IPS DF 4.7 (cell line): ENCODE data around the gene NLRP1.

Source experiments
- DNase-seq: peaks from one replicate; pipeline ENCODE4 v3.0.0-alpha.2; 2013; ENCODE audit warnings: low spot score; ENCODE audit errors: extremely low read depth

NLRP1 gene

GRCh38 chr17:5516060-5516792 lies 68.1 kb downstream of the NLRP1 start:
- no peak for DNase-seq

GRCh38 chr17:5514976-5515375 lies 69.3 kb downstream of the NLRP1 start:
- no peak for DNase-seq

- DNase-seq = no peak
Measured at GRCh38 chr17:5513628-5514027, 70.7 kb downstream of the NLRP1 start.

DNA sequence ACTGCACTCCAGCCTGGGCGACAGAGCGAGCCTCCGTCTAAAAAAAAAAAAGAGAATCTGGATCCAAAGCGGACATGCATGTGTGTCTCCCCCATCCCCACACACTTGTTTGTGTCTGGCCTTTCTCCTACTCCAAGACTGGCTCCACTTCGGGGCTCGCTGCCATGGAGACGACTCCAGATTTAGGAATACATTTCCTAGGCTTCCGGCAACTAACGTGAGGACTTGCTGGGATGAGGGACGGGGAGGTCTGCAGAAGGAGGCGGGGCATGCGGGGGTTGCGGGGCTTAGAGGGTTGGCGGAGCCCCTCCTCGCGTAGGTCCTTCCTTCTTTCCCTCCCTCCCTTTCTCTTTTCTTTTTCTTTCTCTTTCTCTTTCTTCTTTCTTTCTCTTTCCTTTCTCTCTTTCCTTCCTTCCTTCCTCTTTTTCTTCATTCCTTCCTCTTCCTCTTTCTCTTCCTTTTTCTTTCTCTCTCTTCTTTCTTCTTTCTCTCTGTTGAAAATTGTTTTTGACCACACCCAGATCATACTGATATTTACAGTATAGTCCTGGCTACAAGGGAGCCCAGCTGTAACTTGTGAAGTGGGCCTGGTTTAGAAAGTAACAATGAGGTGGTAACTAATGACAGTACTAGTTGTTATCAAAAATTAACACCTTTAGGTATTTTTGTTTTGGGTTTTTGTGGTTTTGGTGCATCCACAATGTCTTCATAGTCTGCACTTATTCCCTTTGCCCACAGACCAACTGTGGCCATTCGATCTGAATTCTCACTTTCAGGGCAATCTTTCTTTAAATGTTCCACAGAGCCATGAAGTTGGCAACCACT lies 72.7 kb downstream of the NLRP1 start:
- DNase-seq = no peak

- no peak for DNase-seq
Measured at GRCh38 chr17:5510771-5511170, 73.5 kb downstream of the NLRP1 start.

- no peak for DNase-seq
Measured at GRCh38 chr17:5509482-5509881, 74.8 kb downstream of the NLRP1 start.

GRCh38 chr17:5508810-5509209 lies 75.5 kb downstream of the NLRP1 start:
- DNase-seq = no peak

DNA sequence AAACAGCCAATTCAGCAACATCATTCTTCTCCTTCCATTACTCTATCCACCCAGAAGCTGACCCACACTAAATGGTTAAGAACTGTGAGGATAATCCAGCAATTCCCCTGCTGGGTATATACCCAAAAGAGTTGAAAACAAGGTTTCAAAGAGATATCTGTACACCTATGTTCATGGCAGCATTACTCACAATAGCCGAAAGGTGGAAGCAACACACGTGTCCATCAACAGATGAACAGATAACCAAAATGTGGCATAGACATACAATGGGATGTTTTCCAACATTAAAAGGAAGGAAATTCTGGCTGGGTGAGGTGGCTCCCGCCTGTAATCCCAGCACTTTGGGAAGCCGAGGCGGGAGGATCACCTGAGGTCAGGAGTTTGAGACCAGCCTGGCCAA lies 78.0 kb downstream of the NLRP1 start:
- DNase-seq = no peak

GRCh38 chr17:5502552-5502951 lies 81.8 kb downstream of the NLRP1 start:
- DNase-seq = no peak

DNA sequence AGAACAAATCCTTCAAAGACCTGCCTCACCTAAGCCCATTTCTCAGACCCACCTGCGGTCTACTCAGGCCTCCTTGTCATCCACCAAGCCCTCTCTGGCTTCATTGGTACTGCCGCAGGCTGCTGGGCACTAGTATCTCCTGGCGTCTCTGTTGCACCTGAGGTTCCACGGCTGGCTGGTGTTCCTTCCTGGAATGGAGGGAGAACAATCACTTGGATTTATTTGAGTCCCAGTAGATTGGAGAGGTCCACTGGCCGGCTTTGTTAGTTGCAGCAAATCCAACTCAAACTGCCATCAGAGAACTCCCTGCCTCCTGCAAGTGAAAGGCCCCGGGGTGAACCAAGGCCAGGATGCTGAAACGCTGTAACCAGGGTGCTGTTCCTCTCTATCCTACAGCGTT lies 82.6 kb downstream of the NLRP1 start:
- no peak for DNase-seq

DNA sequence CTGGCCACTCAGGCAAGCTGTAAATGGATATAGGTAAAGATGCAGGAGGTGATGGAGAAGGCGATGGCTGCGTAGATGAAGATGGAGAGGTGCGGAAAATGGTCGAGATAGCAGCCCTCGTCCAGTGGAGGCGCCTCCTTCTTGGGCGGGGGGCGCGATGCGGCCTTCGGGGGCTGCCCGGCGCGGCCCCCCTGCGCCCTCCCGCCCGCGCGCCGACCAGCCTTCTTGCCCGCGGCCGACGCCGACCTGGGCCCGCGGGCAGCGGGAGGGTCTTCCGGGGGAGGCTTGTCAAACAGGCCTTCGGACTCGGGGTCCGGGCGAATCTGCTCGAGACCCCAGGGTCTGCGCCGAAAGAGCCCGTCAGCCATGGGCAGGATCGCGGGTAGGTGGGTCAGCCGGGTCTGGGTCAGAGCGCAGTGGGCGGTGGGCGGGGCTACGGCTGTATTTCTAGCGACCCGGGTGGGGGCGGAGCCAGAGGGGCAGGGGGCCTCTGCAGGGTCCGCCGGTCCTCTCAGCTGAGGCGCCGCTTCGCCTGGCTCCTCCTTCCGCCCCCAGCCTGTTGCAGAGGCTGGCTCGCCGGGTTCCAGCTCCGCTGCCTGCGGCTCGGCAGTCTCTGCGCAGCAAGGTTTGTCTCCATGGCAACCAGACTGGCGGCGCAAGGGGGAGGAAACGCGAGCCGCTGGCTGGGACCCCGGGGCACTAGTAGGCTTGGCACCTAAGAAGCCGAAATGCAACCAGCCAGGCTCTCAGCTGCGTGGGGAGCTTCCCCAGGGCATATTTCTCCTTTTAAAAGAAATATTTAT lies 83.5 kb downstream of the NLRP1 start:
- peak; percentile 80 for DNase-seq

- DNase-seq = no peak
Measured at GRCh38 chr17:5500247-5500588, 84.1 kb downstream of the NLRP1 start.

DNA sequence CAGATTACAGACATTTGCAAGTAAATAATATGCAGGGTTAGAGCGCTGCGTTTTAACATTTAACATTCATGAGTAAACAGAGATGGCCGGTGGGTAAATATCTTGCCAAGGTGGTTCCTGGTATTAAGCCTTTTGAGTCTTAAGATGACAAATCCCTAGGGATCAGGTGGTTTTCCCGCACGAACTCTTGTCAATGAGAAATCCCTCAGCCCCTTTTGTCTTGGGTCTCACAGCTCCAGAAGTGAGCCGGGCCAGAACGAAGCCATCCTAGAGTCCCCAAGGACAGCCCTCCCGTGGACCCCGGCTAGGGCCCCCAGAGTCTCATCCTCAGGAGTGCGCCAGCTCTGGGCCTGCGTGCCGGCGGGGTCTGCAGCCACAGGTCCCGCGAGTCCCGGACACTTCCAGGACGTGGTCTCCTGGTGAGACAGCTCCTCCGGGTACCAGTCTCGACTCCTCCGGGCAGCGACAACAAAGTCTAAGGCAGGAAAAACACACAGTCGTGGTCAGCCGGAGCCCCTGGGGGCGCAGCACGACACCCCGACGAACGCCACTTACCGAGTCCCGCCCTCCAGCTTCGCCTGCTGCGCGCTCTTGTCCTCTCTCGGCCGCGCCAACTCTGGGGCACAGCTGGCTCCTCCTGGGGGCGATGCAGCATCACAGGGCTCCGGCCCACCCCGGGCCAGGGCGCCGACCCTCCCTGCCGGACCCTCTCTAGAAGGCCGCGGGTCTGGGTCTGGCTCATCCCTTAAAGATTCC lies 84.7 kb downstream of the NLRP1 start:
- DNase-seq = no peak

- no peak for DNase-seq
Measured at GRCh38 chr17:5492970-5493369, 91.3 kb downstream of the NLRP1 start.

DNA sequence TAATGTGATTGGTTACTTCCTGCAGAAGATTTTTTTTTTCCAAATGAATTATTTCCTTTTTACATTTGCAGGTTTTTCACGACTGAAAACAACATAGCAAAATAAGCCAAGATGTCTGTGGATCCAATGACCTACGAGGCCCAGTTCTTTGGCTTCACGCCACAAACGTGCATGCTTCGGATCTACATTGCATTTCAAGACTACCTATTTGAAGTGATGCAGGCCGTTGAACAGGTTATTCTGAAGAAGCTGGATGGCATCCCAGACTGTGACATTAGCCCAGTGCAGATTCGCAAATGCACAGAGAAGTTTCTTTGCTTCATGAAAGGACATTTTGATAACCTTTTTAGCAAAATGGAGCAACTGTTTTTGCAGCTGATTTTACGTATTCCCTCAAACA lies 95.6 kb downstream of the NLRP1 start:
- DNase-seq = no peak

GRCh38 chr17:5486206-5487124 lies 97.8 kb downstream of the NLRP1 start, which contains the start of gene MIS12:
Gene MIS12, plus strand, starts transcription at chr17:5486566. Its CDS starts 2,297 bp downstream, at chr17:5488863.
- DNase-seq = peak; percentile 84

DNA sequence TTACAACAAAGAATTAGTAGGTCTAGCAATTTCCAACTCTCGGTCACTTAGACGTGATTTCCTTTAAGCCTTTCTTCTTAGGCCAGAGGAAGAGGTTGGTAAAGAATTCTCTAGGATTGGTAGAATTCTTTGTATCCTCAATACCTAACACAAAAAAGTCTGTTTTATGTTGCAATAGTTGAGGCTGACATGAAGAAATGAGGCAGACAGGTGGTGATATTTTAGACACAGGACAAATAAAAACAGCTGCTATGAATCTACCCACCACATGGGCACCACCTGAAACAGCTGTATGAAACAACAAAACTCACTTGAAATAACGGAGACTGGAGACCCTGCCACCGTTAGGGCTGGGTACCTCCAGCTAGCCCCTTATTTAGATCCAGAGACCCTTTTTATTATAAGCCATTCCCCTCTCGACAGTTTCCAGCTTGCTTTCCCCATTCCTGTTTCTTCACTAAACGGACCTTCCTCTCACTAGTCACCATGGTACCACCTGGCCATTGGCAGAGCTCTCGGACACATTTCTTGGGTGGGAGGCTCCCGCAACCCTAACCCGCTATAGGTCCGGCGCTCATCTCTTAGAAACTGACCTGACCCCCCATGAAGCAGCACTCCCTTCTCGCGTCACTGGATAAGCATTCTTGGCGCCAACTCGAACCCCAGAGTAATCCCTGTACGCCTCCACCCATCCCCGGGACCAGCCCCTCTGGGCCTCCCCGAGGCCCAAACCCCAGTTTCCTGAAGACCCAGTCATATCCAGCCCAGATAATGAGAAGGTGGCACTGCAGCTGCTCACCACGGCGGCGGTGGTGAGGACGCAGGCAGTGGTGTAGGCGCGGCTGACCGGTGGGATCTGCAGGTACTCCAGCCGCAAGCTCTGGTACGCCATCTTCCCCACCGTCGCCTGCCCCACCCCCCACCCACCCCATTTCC lies 98.8 kb downstream of the NLRP1 start, which contains the start of gene DERL2:
Gene DERL2, minus strand, starts transcription at position 909 of the 936 bp plus-strand sequence. Its CDS starts 17 bp downstream, at position 892.
- no peak for DNase-seq

GRCh38 chr17:5481451-5481850 lies 102.9 kb downstream of the NLRP1 start:
- DNase-seq = no peak

DNA sequence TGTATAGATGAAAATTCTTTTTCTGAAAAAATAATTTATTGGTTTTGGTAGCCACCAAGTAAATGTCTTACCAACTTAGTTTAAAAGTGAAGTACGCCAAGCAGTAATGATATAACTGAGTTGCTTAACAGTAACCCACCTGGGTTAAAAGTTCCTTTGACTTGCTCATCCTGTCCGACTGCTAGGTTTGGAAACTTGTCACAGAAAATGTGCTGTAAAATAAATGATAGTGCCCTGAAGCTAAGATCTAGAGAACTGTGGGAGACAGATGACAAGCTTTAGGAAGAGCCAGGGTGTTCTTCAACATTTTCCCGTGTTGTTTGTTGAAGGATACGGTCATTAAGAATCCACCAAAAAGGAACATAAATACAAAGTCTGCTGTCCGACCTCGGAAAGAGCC lies 103.3 kb downstream of the NLRP1 start:
- DNase-seq = no peak
